Smooth muscle cell (in vitro differentiated cells): Measurements from ENCODE around the gene CA7. TPM values are rescaled to one million over a fixed set of nuclear protein-coding genes. Genes with fewer than 3 reads are reported as not detected.
A peak's percentile ranks its signal among the peaks of the same experiment; 100 is the strongest.

Experiments
- DNase-seq: peaks from one replicate; lab custom pipeline; 2025; ENCODE audit not compliant: unreplicated experiment; lab: John Stamatoyannopoulos, UW
- H2AFZ ChIP-seq: fragments of 200-600 bp; sonication (generic); 2 replicates; pipeline ENCODE4 v1.6.0; 2016; ENCODE audit warnings: antibody characterized with exemption, low read depth, mild to moderate bottlenecking
- H3F3A ChIP-seq: fragments of 200-600 bp; sonication (generic); 2 replicates; pipeline ENCODE4 v1.6.0; 2017; ENCODE audit warnings: antibody characterized with exemption, low read depth
- H3K27ac ChIP-seq: fragments of 200-600 bp; sonication (generic); 2 replicates; pipeline ENCODE4 v1.5.1; 2016; ENCODE audit warnings: low read depth, mild to moderate bottlenecking
- H3K27me3 ChIP-seq: fragments of 200-600 bp; sonication (generic); 2 replicates; pipeline ENCODE4 v1.6.1; 2016; ENCODE audit warnings: low read depth, mild to moderate bottlenecking
- H3K36me3 ChIP-seq: fragments of 200-600 bp; sonication (generic); 2 replicates; pipeline ENCODE4 v1.5.1; 2016; ENCODE audit warnings: low read depth
- H3K4me1 ChIP-seq: fragments of 200-600 bp; sonication (generic); 2 replicates; pipeline ENCODE4 v1.5.1; 2016; ENCODE audit warnings: low read depth
- H3K4me2 ChIP-seq: fragments of 200-600 bp; sonication (generic); 2 replicates; pipeline ENCODE4 v1.6.0; 2016; ENCODE audit warnings: mild to moderate bottlenecking
- H3K4me3 ChIP-seq: fragments of 200-600 bp; sonication (generic); 2 replicates; pipeline ENCODE4 v1.5.1; 2016; ENCODE audit warnings: mild to moderate bottlenecking
- H3K79me2 ChIP-seq: fragments of 200-600 bp; sonication (generic); 2 replicates; pipeline ENCODE4 v1.6.0; 2016; ENCODE audit warnings: low read depth, mild to moderate bottlenecking
- H3K9ac ChIP-seq: fragments of 200-600 bp; sonication (generic); 2 replicates; pipeline ENCODE4 v1.6.0; 2016; ENCODE audit warnings: low read depth
- H3K9me3 ChIP-seq: fragments of 200-600 bp; sonication (generic); replicated peaks from 2 replicates; pipeline ENCODE4 v1.5.1; 2016; ENCODE audit warnings: low read depth
- H4K20me1 ChIP-seq: fragments of 200-600 bp; sonication (generic); 2 replicates; pipeline ENCODE4 v1.6.0; 2016; ENCODE audit warnings: low read depth
- WGBS: methylation state at CpG from one replicate; pipeline ENCODE4 v1.1.7; 2016; ENCODE audit warnings: low lambda C conversion rate; 5-methylcytosine and 5-hydroxymethylcytosine counted together
- polyA plus RNA-seq: library from polyadenylated mRNA; unstranded; fragments of >200 nt; fragmentation: Nextera tagmentation; extraction: Ambion mirVana; gene quantifications from 2 replicates; pipeline ENCODE4 v1.2.1, GENCODE V29; 2016
- total RNA-seq: library from RNA; depleted of rRNA; stranded (reverse); fragments of >200 nt; gene quantifications from 2 replicates; pipeline ENCODE4 v1.2.3, GENCODE V29; 2014
- TF ChIP-seq, protein P1 (sequence below): fragments of 200-600 bp; sonication (generic); IDR thresholded peaks from 2 replicates; pipeline ENCODE4 v1.5.1; 2017; ENCODE audit warnings: borderline replicate concordance, mild to moderate bottlenecking, antibody characterized with exemption; ENCODE audit not compliant: insufficient read depth, poor library complexity, severe bottlenecking

The CA7 gene
- total and polyA plus RNA-seq, 2 experiments from 2014 or later = not detected

GRCh38 chr16:66845080-66845410 lies 831 bp downstream of the CA7 start:
- no peaks in the 10 kb centered on the region for H3K79me2 ChIP-seq
- peak overlapping the region; percentile 94 for H3K4me2 ChIP-seq
- H2AFZ ChIP-seq = no peak overlapping the region
- no peak overlapping the region for H3K9ac ChIP-seq
- H3K27me3 ChIP-seq = peaks cover 87% of the 10 kb centered on the region
- H3K36me3 ChIP-seq = no peaks in the 10 kb centered on the region
- 44% methylated on average over 10 of the region's 10 CpGs for WGBS
- no peaks in the 10 kb centered on the region for H3K9me3 ChIP-seq
- H3K4me3 ChIP-seq = peak overlapping the region; percentile 50
- TF ChIP-seq, protein P1, sequence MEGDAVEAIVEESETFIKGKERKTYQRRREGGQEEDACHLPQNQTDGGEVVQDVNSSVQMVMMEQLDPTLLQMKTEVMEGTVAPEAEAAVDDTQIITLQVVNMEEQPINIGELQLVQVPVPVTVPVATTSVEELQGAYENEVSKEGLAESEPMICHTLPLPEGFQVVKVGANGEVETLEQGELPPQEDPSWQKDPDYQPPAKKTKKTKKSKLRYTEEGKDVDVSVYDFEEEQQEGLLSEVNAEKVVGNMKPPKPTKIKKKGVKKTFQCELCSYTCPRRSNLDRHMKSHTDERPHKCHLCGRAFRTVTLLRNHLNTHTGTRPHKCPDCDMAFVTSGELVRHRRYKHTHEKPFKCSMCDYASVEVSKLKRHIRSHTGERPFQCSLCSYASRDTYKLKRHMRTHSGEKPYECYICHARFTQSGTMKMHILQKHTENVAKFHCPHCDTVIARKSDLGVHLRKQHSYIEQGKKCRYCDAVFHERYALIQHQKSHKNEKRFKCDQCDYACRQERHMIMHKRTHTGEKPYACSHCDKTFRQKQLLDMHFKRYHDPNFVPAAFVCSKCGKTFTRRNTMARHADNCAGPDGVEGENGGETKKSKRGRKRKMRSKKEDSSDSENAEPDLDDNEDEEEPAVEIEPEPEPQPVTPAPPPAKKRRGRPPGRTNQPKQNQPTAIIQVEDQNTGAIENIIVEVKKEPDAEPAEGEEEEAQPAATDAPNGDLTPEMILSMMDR = no peak
- H3K4me1 ChIP-seq = no peaks in the 10 kb centered on the region
- H3K27ac ChIP-seq = no peak overlapping the region
- no peak for DNase-seq
- no peaks in the 10 kb centered on the region for H3F3A ChIP-seq
- no peaks in the 10 kb centered on the region for H4K20me1 ChIP-seq

DNA sequence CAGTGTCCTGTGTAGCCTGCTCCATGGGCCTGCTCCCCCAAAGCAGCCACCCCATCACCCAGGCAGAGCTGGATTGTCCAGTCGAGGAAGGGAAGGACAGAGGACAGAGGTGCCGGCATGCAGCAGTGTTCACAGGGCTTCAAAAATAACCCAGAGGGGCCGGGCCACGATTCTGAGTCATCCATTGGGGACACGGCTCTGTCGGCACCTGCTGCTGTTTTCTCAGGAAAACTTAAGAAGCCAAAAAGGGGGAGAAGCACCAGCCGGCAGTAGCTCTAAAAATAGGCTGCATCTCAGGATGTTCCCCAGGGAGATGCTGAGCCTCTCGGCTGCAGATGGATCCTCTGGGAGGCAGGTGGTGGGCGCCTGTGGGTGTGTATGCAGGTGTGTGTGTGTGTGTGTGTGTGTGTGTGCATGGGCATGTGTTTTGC lies 1.6 kb downstream of the CA7 start:
- Histone ChIP-seq H3K27me3 (peaks cover 80% of the 10 kb centered on the region), H3K4me3 (no peak overlapping the region), H3K36me3 (no peaks in the 10 kb centered on the region), H2AFZ (no peak overlapping the region), H3K9ac (no peak overlapping the region), H3K4me2 (no peak overlapping the region), H3K9me3 (no peaks in the 10 kb centered on the region), H3K4me1 (no peaks in the 10 kb centered on the region), H3F3A (no peaks in the 10 kb centered on the region), H4K20me1 (no peaks in the 10 kb centered on the region), H3K79me2 (no peaks in the 10 kb centered on the region), H3K27ac (no peak overlapping the region)
- TF ChIP-seq, protein P1 = no peak
- WGBS = 67% methylated on average over 9 of the region's 9 CpGs
- DNase-seq = no peak

DNA sequence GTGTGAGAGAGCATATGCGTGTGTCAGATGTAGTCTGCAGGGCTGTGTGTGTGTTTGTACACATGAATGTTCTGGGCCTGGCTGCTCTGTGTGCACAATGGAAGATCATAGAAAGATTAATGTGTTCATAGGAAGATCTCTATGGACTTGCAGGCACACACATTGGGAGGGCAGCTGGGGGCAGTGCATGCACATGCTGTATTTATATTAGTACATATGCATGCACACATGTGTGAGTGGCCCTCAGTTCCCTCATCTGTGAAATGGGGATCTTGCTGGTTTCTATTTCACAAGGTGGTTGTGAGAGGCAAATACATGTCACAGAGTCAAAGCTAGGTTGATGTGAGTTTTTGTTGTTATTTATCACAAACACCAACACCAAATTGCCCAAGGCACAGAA lies 2.1 kb downstream of the CA7 start:
- Histone ChIP-seq H3K27ac (no peak overlapping the region), H3K27me3 (peaks cover 76% of the 10 kb centered on the region), H3K9me3 (no peaks in the 10 kb centered on the region), H3K4me2 (no peak overlapping the region), H3K4me3 (no peak overlapping the region), H4K20me1 (no peaks in the 10 kb centered on the region), H3K4me1 (no peaks in the 10 kb centered on the region), H3K9ac (no peak overlapping the region), H2AFZ (no peak overlapping the region), H3F3A (no peaks in the 10 kb centered on the region), H3K79me2 (no peaks in the 10 kb centered on the region), H3K36me3 (no peaks in the 10 kb centered on the region)
- no peak for DNase-seq
- 82% methylated on average over 1 of the region's 1 CpG for WGBS
- TF ChIP-seq, protein P1 = no peak

GRCh38 chr16:66846831-66847230 lies 2.6 kb downstream of the CA7 start:
- no peak for DNase-seq
- TF ChIP-seq, protein P1 = no peak

More at GRCh38 chr16:66846831-66847230, 2.6 kb downstream of the CA7 start:
- Histone ChIP-seq H3K27ac (no peak overlapping the region), H3K79me2 (no peaks in the 10 kb centered on the region), H2AFZ (no peak overlapping the region), H3K4me1 (no peaks in the 10 kb centered on the region), H3K36me3 (no peaks in the 10 kb centered on the region), H3K4me2 (no peak overlapping the region), H3K9ac (no peak overlapping the region), H3K27me3 (peaks cover 70% of the 10 kb centered on the region), H4K20me1 (no peaks in the 10 kb centered on the region), H3F3A (no peaks in the 10 kb centered on the region), H3K9me3 (no peaks in the 10 kb centered on the region), H3K4me3 (no peak overlapping the region)
- 91% methylated on average over 6 of the region's 6 CpGs for WGBS
